KOPT-K1 (cell line): ENCODE data around the gene HSBP1L1.
"Not testable (repeated sequence)": the region's sequence is repeated elsewhere in the genome, so short reads cannot be mapped to it uniquely, and the experiment has no call there.

ENCODE experiments used
- H3K27ac ChIP-seq: fragments of 200-600 bp; sonication (generic); 2 replicates; pipeline ENCODE4 v1.5.1; 2016; ENCODE audit warnings: antibody characterized with exemption, mild to moderate bottlenecking, low read depth, low read length; ENCODE audit not compliant: poor library complexity, severe bottlenecking
- H3K36me3 ChIP-seq: fragments of 200-600 bp; sonication (generic); 2 replicates; pipeline ENCODE4 v1.5.1; 2017; ENCODE audit warnings: antibody characterized with exemption, mild to moderate bottlenecking, low read length, moderate library complexity; ENCODE audit not compliant: insufficient read depth
- H3K9me3 ChIP-seq: fragments of 200-600 bp; sonication (generic); 2 replicates; pipeline ENCODE4 v1.5.1; 2017; ENCODE audit warnings: antibody characterized with exemption, low read length, mild to moderate bottlenecking; ENCODE audit not compliant: insufficient read depth, poor library complexity, severe bottlenecking

The HSBP1L1 gene

DNA sequence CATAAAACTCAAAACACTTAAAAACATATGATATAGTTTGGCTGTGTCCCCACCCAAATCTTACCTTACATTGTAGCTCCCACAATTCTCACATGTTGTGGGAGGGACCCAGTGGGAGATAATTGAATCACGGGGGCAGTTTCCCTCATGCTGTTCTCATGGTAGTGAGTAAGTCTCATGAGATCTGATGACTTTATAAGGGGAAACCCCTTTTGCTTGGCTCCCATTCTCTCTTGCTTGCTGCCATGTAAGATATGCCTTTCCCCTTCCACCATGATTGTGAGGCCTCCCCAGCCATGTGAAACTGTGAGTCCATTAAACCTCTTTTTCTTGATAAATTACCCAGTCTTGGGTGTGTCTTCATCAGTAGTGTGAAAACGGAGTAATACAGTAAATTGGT is 35.3 kb downstream of the HSBP1L1 start:
- not testable (repeated sequence) for H3K36me3 ChIP-seq, H3K27ac ChIP-seq
- H3K9me3 ChIP-seq: peaks cover 29% of the 10 kb centered on the region

DNA sequence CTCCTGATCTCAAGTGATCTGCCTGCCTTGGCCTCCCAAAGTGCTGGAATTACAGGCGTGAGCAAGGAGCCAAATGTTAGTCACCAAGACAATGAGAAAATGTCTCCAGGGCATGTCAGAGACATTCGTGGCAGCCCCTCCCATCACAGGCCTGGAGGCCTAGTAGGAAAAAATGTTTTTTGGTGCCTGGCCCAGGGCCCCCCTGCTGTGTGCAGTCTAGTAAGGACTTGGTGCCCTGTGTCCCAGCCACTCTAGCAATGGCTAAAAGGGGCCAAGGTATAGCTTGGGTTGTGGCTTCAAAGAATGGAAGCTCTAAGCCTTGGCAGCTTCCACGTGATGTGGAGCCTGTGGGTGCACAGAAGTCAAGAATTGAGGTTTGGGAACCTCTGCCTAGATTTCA is 36.4 kb downstream of the HSBP1L1 start:
- Histone ChIP-seq H3K9me3 (peaks cover 29% of the 10 kb centered on the region), H3K36me3 (no peaks in the 10 kb centered on the region), H3K27ac (no peak overlapping the region)

DNA sequence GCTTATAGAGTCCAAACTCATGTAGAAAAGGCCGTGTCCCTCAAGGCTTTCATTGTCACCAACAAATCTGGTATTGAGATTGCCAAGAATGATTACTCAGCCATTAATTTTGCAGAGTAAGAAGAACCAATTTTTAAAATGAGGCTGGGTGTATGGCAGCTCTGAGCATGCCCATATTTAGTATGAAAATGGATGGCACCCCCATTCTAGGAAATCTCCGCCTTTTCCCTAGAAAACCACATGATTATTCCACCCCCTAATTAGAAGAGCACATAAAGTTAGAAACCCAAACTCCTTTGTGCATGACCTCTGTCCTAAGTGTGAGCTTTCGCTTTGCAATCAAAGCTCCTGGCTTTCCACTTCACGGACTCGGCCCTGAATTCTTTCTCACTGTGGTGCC is 38.0 kb downstream of the HSBP1L1 start:
- H3K27ac ChIP-seq: no peak overlapping the region
- peaks cover 29% of the 10 kb centered on the region for H3K9me3 ChIP-seq
- no peaks in the 10 kb centered on the region for H3K36me3 ChIP-seq

DNA sequence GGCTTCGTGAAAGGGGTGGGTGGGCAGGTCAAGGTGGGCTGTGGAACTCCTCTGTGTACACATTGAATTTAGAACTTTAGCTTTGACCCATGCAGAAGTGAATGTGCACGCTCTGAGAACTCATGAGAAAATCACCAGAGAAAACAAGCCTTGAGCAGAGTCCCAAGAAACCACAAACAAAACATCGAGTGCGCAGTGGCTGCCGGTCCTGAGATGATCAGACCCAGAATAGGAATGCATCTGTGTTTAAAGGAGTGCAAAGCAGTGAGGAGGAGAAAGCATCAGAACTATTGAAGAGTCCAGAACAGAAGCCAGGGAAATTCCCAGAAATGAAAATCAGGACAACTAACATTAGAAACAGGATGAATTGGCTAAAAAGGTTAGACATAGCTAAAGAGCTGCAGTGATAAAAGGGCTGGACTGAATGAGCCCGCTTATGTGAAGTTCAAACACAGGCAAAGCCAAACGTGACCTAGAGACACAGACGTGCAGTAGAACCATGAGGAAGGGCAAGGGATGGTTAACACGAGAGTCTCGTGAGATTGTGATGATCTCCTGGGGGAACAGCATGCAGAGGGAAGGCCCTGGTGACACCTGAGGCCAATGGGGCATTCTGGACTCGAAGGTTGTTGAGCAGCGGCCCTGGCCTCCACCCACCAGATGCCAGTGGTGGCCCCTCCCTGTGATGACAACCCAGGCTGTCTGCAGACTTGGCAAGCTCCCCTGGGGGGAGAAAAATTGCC is 40.3 kb downstream of the HSBP1L1 start:
- Histone ChIP-seq H3K9me3 (peaks cover 31% of the 10 kb centered on the region), H3K27ac (no peak overlapping the region), H3K36me3 (no peaks in the 10 kb centered on the region)

DNA sequence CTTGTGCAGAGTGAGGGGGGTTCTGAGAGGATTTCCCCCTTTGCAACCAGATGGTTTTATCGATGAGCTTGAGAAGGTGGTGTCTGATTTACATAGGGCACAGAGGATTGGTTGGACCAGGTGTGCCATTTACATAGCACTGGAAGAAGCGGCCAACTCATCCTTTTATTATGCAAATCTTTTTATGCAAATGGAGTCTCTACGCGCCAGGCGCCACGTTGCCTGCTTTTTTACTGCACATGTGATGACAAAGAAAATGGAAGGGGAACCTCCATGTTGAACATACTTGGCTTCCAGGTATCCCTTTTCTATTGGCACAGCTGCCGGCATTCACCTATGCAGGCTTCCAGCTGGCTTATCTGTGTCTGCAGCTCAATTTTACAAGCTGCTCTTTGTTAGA is 42.3 kb downstream of the HSBP1L1 start:
- H3K9me3 ChIP-seq: peaks cover 29% of the 10 kb centered on the region

DNA sequence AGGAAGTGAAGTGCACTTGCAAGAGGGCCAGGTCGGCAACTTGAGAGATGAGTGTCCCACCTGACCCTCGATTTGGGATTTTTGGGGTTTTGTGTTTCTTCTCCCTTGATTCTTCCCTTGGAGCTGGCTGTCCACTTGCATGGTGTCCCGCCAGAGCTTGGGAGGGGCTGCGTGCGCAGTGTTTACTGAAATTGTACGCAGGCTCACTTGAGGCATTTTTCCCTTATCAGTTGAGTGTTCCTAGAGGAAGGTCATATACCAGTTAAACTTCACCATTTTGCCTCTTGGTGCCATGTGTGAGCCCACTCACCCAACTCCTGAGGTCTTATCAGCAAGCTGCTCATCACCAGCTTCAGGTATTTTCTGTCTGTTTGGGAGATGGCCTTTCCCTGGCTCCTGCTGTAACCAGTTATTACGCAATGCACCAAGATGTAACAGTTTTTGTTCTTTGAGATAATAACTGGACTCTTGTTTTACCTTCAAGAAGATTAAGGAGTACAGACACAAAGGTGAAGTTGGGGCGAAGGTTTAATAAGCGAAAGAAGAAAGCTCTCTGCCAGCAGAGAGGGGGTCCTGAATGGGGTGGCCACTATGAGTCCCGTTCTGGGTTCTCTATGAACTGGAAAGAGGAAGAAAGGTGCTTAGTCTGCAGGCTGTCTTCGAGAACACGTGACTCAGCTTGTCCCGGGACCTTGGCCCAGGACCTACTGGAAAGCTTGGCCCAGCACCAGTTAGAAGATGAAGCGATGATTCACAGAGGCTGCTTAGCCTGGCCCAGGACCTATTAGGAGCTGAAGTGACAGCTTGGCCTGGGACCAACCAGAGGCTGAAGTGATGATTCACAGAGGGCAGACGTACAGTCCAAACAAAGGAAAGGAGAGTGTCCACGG is 45.5 kb downstream of the HSBP1L1 start:
- peaks cover 41% of the 10 kb centered on the region for H3K9me3 ChIP-seq
- no peak overlapping the region for H3K27ac ChIP-seq
- no peaks in the 10 kb centered on the region for H3K36me3 ChIP-seq

More for the DNA sequence above, 42.3 kb downstream of the HSBP1L1 start:
- Histone ChIP-seq H3K36me3 (no peaks in the 10 kb centered on the region), H3K27ac (no peak overlapping the region)

DNA sequence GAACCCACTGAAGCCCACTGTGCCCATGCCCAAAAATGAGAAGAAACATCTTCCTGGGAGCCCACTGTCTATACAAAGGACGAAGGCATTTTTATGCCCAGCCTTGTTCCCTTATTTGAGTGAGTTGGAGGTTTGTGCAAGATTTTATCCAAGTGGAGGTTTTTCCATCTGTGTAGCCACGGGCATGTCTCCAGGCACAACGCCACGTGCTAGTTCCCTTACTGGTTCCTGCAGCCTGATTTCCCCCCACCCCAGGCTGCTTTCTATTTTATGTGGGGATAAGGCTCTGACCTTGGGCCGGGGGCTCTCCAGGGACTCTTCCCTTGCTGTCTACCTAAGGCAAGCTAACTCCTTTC is 46.1 kb downstream of the HSBP1L1 start:
- H3K9me3 ChIP-seq: peaks cover 41% of the 10 kb centered on the region
- no peaks in the 10 kb centered on the region for H3K36me3 ChIP-seq
- H3K27ac ChIP-seq: no peak overlapping the region

DNA sequence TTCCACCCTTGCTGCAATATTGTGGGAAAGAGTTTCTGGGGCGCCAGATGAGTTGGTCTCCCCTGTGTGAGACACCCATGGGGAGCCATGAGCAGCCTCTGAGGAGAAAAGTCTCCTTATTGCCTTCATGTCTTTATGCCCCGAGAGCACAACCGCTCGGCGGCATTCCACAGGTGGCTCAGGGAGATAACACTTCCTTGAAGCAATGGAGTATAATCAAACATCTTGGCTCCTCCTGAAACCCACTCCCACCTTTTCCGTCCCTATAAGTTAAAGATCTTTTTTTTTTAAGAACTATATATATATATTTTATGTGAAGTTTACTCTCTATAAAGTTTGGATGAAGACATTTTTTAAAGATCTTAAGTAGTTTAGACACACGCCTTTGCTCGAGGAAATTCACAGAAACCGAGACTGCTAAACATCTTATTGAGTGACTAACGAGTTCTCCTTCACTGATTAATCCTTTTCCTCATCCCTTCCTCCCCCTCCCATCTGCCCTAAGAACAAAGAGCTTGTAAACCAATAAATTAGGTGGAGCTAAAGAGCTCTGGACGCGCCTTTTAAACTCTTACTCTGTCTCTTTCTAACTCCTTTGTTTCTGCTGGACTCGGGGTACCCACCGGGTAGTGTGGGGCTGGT is 47.2 kb downstream of the HSBP1L1 start:
- H3K36me3 ChIP-seq, H3K27ac ChIP-seq: not testable (repeated sequence)
- H3K9me3 ChIP-seq: peaks cover 41% of the 10 kb centered on the region

DNA sequence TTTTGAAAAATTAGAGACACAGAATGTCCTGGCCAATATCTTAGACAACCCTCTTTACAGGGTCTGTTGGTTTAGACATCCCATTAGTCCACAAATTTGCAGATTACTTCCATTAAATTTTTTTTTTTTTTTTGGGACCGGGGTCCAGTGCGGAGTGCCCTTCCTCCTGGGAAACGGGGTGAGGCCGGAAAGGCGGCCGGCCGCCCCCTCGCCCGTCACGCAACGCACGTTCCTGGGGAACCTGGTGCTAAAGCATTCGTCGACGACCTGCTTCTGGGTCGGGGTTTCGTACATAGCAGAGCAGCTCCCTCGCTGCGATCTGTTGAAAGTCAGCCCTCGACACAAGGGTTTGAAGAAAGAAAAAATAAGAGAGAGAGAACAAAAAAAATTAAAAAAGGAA is 48.3 kb downstream of the HSBP1L1 start:
- Histone ChIP-seq H3K9me3 (peaks cover 41% of the 10 kb centered on the region), H3K27ac (no peak overlapping the region), H3K36me3 (no peaks in the 10 kb centered on the region)
